Neural cell (in vitro differentiated cells): ENCODE results near the gene CACNA1S.

ENCODE experiments used
- CTCF ChIP-seq: fragments of 450-650 bp; IDR thresholded peaks from 2 replicates; pipeline ENCODE4 v1.5.1; 2014; ENCODE audit warnings: antibody characterized with exemption, mild to moderate bottlenecking, moderate library complexity; ENCODE audit not compliant: poor library complexity, severe bottlenecking
- EP300 ChIP-seq: fragments of 450-650 bp; conservative IDR thresholded peaks from 2 replicates; pipeline ENCODE4 v1.6.1; 2014; ENCODE audit warnings: antibody characterized with exemption, mild to moderate bottlenecking, moderate library complexity; ENCODE audit not compliant: poor library complexity, severe bottlenecking
- EZH2 ChIP-seq: fragments of 200-600, 300-800 bp; shearing (Covaris generic), sonication (generic); IDR thresholded peaks from 2 replicates; pipeline ENCODE4 v1.6.1; 2014; ENCODE audit warnings: antibody characterized with exemption, low read length, borderline replicate concordance, mild to moderate bottlenecking; ENCODE audit not compliant: insufficient read depth, poor library complexity, severe bottlenecking
- RAD21 ChIP-seq: fragments of 450-650 bp; conservative IDR thresholded peaks from 2 replicates; pipeline ENCODE4 v1.6.1; 2014; ENCODE audit warnings: antibody characterized with exemption, mild to moderate bottlenecking, moderate library complexity
- REST ChIP-seq: IDR thresholded peaks from 2 replicates; pipeline ENCODE4 v1.6.1; 2012; ENCODE audit warnings: borderline replicate concordance
- TAF1 ChIP-seq: IDR thresholded peaks from 2 replicates; pipeline ENCODE4 v1.6.1; 2012; ENCODE audit warnings: low read depth

- no peak for TF ChIP-seq CTCF
- TF ChIP-seq TAF1: no peak
- no peak for TF ChIP-seq EZH2
- TF ChIP-seq EP300: no peak
- no peak for TF ChIP-seq RAD21
- no peak for TF ChIP-seq REST
These were observed 30.0 kb upstream of the CACNA1S start for GRCh38 chr1:201142011-201142848.
